OCI-LY1 (cell line): ENCODE measurements around the gene VPS54.

ENCODE experiments used
- EZH2 ChIP-seq: fragments of 200-600 bp; sonication (generic), shearing (Covaris generic); IDR thresholded peaks from 2 replicates; pipeline ENCODE4 v1.8.0; 2017; ENCODE audit warnings: borderline replicate concordance, mixed run types, mild to moderate bottlenecking, antibody characterized with exemption, low read length, moderate library complexity, mixed read lengths
- TF ChIP-seq, protein P1 (sequence below): fragments of 200-600 bp; sonication (generic), shearing (Covaris generic); IDR thresholded peaks from 2 replicates; pipeline ENCODE4 v1.5.1; 2017; ENCODE audit warnings: mild to moderate bottlenecking, antibody characterized with exemption, low read length, moderate library complexity, mixed read lengths

- TF ChIP-seq, protein P1, sequence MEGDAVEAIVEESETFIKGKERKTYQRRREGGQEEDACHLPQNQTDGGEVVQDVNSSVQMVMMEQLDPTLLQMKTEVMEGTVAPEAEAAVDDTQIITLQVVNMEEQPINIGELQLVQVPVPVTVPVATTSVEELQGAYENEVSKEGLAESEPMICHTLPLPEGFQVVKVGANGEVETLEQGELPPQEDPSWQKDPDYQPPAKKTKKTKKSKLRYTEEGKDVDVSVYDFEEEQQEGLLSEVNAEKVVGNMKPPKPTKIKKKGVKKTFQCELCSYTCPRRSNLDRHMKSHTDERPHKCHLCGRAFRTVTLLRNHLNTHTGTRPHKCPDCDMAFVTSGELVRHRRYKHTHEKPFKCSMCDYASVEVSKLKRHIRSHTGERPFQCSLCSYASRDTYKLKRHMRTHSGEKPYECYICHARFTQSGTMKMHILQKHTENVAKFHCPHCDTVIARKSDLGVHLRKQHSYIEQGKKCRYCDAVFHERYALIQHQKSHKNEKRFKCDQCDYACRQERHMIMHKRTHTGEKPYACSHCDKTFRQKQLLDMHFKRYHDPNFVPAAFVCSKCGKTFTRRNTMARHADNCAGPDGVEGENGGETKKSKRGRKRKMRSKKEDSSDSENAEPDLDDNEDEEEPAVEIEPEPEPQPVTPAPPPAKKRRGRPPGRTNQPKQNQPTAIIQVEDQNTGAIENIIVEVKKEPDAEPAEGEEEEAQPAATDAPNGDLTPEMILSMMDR, result no peak
- TF ChIP-seq EZH2, result no peak
Measured at GRCh38 chr2:63980794-63981193, 38.4 kb downstream of the VPS54 start.
